PC-3 (cell line): ENCODE measurements around the gene LRRC10B.
"Not testable (repeated sequence)": the region's sequence is repeated elsewhere in the genome, so short reads cannot be mapped to it uniquely, and the experiment has no call there.

Source experiments
- CTCF ChIP-seq: fragments of 300-600 bp; sonication (generic); conservative IDR thresholded peaks from 2 replicates; pipeline ENCODE4 v1.5.1; 2017; ENCODE audit warnings: antibody characterized with exemption, low read depth, mild to moderate bottlenecking, low read length
- EZH2 ChIP-seq: fragments of 300-600 bp; sonication (generic); IDR thresholded peaks from one replicate; pipeline ENCODE4 v1.6.1; 2017; ENCODE audit warnings: antibody characterized with exemption, mild to moderate bottlenecking, low read length; ENCODE audit not compliant: unreplicated experiment

GRCh38 chr11:61479360-61480058 is 29.0 kb upstream of the LRRC10B start:
- not testable (repeated sequence) for TF ChIP-seq CTCF, EZH2
